Smooth muscle cell (in vitro differentiated cells): ENCODE results near the gene PHLPP2. TPM values are rescaled to one million over a fixed set of nuclear protein-coding genes. Genes with fewer than 3 reads are reported as not detected.

Source experiments
- DNase-seq: peaks from one replicate; lab custom pipeline; 2025; ENCODE audit not compliant: unreplicated experiment; lab: John Stamatoyannopoulos, UW
- H2AFZ ChIP-seq: fragments of 200-600 bp; sonication (generic); 2 replicates; pipeline ENCODE4 v1.6.0; 2016; ENCODE audit warnings: antibody characterized with exemption, low read depth, mild to moderate bottlenecking
- H3F3A ChIP-seq: fragments of 200-600 bp; sonication (generic); 2 replicates; pipeline ENCODE4 v1.6.0; 2017; ENCODE audit warnings: antibody characterized with exemption, low read depth
- H3K27ac ChIP-seq: fragments of 200-600 bp; sonication (generic); 2 replicates; pipeline ENCODE4 v1.5.1; 2016; ENCODE audit warnings: low read depth, mild to moderate bottlenecking
- H3K27me3 ChIP-seq: fragments of 200-600 bp; sonication (generic); 2 replicates; pipeline ENCODE4 v1.6.1; 2016; ENCODE audit warnings: low read depth, mild to moderate bottlenecking
- H3K36me3 ChIP-seq: fragments of 200-600 bp; sonication (generic); 2 replicates; pipeline ENCODE4 v1.5.1; 2016; ENCODE audit warnings: low read depth
- H3K4me1 ChIP-seq: fragments of 200-600 bp; sonication (generic); 2 replicates; pipeline ENCODE4 v1.5.1; 2016; ENCODE audit warnings: low read depth
- H3K4me2 ChIP-seq: fragments of 200-600 bp; sonication (generic); 2 replicates; pipeline ENCODE4 v1.6.0; 2016; ENCODE audit warnings: mild to moderate bottlenecking
- H3K4me3 ChIP-seq: fragments of 200-600 bp; sonication (generic); 2 replicates; pipeline ENCODE4 v1.5.1; 2016; ENCODE audit warnings: mild to moderate bottlenecking
- H3K79me2 ChIP-seq: fragments of 200-600 bp; sonication (generic); 2 replicates; pipeline ENCODE4 v1.6.0; 2016; ENCODE audit warnings: low read depth, mild to moderate bottlenecking
- H3K9ac ChIP-seq: fragments of 200-600 bp; sonication (generic); 2 replicates; pipeline ENCODE4 v1.6.0; 2016; ENCODE audit warnings: low read depth
- H3K9me3 ChIP-seq: fragments of 200-600 bp; sonication (generic); replicated peaks from 2 replicates; pipeline ENCODE4 v1.5.1; 2016; ENCODE audit warnings: low read depth
- H4K20me1 ChIP-seq: fragments of 200-600 bp; sonication (generic); 2 replicates; pipeline ENCODE4 v1.6.0; 2016; ENCODE audit warnings: low read depth
- WGBS: methylation state at CpG from one replicate; pipeline ENCODE4 v1.1.7; 2016; ENCODE audit warnings: low lambda C conversion rate; 5-methylcytosine and 5-hydroxymethylcytosine counted together
- polyA plus RNA-seq: library from polyadenylated mRNA; unstranded; fragments of >200 nt; fragmentation: Nextera tagmentation; extraction: Ambion mirVana; gene quantifications from 2 replicates; pipeline ENCODE4 v1.2.1, GENCODE V29; 2016
- total RNA-seq: library from RNA; depleted of rRNA; stranded (reverse); fragments of >200 nt; gene quantifications from 2 replicates; pipeline ENCODE4 v1.2.3, GENCODE V29; 2014
- TF ChIP-seq, protein P1 (sequence below): fragments of 200-600 bp; sonication (generic); IDR thresholded peaks from 2 replicates; pipeline ENCODE4 v1.5.1; 2017; ENCODE audit warnings: borderline replicate concordance, mild to moderate bottlenecking, antibody characterized with exemption; ENCODE audit not compliant: insufficient read depth, poor library complexity, severe bottlenecking

PHLPP2 gene, protein sequence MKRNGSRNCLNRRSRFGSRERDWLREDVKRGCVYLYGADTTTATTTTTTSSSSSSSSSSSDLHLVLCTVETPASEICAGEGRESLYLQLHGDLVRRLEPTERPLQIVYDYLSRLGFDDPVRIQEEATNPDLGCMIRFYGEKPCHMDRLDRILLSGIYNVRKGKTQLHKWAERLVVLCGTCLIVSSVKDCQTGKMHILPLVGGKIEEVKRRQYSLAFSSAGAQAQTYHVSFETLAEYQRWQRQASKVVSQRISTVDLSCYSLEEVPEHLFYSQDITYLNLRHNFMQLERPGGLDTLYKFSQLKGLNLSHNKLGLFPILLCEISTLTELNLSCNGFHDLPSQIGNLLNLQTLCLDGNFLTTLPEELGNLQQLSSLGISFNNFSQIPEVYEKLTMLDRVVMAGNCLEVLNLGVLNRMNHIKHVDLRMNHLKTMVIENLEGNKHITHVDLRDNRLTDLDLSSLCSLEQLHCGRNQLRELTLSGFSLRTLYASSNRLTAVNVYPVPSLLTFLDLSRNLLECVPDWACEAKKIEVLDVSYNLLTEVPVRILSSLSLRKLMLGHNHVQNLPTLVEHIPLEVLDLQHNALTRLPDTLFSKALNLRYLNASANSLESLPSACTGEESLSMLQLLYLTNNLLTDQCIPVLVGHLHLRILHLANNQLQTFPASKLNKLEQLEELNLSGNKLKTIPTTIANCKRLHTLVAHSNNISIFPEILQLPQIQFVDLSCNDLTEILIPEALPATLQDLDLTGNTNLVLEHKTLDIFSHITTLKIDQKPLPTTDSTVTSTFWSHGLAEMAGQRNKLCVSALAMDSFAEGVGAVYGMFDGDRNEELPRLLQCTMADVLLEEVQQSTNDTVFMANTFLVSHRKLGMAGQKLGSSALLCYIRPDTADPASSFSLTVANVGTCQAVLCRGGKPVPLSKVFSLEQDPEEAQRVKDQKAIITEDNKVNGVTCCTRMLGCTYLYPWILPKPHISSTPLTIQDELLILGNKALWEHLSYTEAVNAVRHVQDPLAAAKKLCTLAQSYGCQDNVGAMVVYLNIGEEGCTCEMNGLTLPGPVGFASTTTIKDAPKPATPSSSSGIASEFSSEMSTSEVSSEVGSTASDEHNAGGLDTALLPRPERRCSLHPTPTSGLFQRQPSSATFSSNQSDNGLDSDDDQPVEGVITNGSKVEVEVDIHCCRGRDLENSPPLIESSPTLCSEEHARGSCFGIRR (N-terminal part only)
- total RNA-seq (5.3 and 6.6 TPM in 2 replicates), polyA plus RNA-seq (1.5 and 2.3 TPM in 2 replicates)

GRCh38 chr16:71724320-71724751 lies at the start of gene PHLPP2:
Gene PHLPP2, minus strand, starts transcription at chr16:71724701. Its CDS starts 9,906 bp downstream, at chr16:71714795.
- WGBS: 40% methylated on average over 10 of the region's 10 CpGs
- no peak within 1 kb of the TSS for H2AFZ ChIP-seq
- H3K79me2 ChIP-seq: peaks cover 29% of the 10 kb centered on the region
- TF ChIP-seq, protein P1, sequence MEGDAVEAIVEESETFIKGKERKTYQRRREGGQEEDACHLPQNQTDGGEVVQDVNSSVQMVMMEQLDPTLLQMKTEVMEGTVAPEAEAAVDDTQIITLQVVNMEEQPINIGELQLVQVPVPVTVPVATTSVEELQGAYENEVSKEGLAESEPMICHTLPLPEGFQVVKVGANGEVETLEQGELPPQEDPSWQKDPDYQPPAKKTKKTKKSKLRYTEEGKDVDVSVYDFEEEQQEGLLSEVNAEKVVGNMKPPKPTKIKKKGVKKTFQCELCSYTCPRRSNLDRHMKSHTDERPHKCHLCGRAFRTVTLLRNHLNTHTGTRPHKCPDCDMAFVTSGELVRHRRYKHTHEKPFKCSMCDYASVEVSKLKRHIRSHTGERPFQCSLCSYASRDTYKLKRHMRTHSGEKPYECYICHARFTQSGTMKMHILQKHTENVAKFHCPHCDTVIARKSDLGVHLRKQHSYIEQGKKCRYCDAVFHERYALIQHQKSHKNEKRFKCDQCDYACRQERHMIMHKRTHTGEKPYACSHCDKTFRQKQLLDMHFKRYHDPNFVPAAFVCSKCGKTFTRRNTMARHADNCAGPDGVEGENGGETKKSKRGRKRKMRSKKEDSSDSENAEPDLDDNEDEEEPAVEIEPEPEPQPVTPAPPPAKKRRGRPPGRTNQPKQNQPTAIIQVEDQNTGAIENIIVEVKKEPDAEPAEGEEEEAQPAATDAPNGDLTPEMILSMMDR: no peak
- no peak within 1 kb of the TSS for H3K9ac ChIP-seq
- peaks cover 29% of the 10 kb centered on the region for H4K20me1 ChIP-seq
- peak within 1 kb of the TSS; percentile 73 for H3K27ac ChIP-seq
- no peaks in the 10 kb centered on the region for H3K36me3 ChIP-seq
- H3K4me3 ChIP-seq: peak within 1 kb of the TSS; percentile 96
- H3K9me3 ChIP-seq: no peaks in the 10 kb centered on the region
- peaks cover 25% of the 10 kb centered on the region for H3F3A ChIP-seq
- peaks cover under 1% of the 10 kb centered on the region for H3K4me1 ChIP-seq
- peak within 1 kb of the TSS; percentile 90 for H3K4me2 ChIP-seq
- no peaks in the 10 kb centered on the region for H3K27me3 ChIP-seq
- no peak for DNase-seq

DNA sequence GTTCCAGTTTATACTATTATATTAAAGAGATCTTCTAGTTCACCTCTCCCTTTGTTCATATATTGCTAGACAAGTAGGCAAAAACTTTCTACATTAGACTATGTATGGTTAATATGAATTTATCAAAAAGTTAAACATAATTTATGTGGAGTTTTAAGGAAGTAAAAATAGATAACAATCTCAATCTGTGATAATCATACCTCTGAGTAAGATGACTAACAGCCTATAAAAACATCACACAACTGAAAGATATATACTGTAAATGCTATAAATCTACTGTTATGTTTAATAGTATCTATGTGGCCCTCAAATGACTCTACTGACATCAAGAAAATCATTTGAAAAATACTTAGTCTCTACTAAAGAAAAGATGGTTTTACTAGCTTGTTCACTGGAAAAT lies 47.1 kb upstream of the PHLPP2 start:
- Histone ChIP-seq H3K4me2 (no peak overlapping the region), H3K27ac (peak overlapping the region; percentile 27), H3K4me1 (no peaks in the 10 kb centered on the region), H3K36me3 (peaks cover 26% of the 10 kb centered on the region), H3K27me3 (no peaks in the 10 kb centered on the region), H3F3A (peaks cover 4% of the 10 kb centered on the region), H4K20me1 (peaks cover 67% of the 10 kb centered on the region), H3K9ac (no peak overlapping the region), H3K79me2 (peaks cover 44% of the 10 kb centered on the region), H2AFZ (no peak overlapping the region), H3K9me3 (no peaks in the 10 kb centered on the region), H3K4me3 (no peak overlapping the region)
- TF ChIP-seq, protein P1: no peak
- DNase-seq: no peak

GRCh38 chr16:71769222-71769621 lies 44.7 kb upstream of the PHLPP2 start:
- Histone ChIP-seq H4K20me1 (peaks cover 67% of the 10 kb centered on the region), H3K79me2 (peaks cover 27% of the 10 kb centered on the region), H3K4me3 (no peak overlapping the region), H3K9ac (no peak overlapping the region), H2AFZ (no peak overlapping the region), H3F3A (peaks cover 4% of the 10 kb centered on the region), H3K9me3 (no peaks in the 10 kb centered on the region), H3K27me3 (no peaks in the 10 kb centered on the region), H3K36me3 (peaks cover 21% of the 10 kb centered on the region), H3K4me2 (no peak overlapping the region), H3K4me1 (no peaks in the 10 kb centered on the region), H3K27ac (no peak overlapping the region)
- DNase-seq: no peak
- WGBS: 100% methylated on average over 1 of the region's 1 CpG
- TF ChIP-seq, protein P1: no peak
